ENCODE measurements around the gene IRF4. TPM values are rescaled to one million over a fixed set of nuclear protein-coding genes. Genes with fewer than 3 reads are reported as not detected.

Gene IRF4
- total RNA-seq, 1 donor from 2014 or later: 2.9 TPM

DNA sequence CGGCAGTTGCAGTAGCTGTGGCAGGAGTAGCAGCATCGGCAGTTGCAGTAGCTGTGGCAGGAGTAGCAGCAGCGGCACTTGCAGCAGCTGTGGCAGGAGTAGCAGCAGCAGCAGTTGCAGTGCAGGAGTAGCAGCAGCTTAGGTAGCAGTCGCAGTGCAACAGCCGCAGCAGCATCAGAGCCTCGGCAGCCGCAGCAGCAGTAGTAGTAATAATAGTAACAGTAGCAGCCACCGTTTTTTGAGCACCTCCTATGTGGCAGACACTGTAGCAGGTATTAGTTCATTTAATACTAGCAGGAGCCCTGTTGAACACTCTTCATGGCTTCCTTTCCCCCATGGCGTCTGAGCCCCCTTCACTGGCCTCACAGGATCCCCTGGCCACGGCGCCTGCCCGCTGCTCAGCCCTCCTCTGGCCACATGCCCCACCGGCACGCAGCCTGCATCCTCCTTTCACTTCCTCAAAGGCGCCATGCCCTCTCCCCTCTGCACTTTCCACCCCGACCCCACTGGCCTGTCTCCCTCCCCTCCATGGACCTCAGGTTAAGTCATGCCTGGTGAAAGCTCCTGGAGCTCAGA is 19.1 kb upstream of the IRF4 start:
- H3K4me1 ChIP-seq: no peaks in the 10 kb centered on the region
- intact Hi-C loops (cut with DNase I): no loop called here
- no peak for DNase-seq (ENCODE audit: extremely low spot score in 2 of 2)
- TF ChIP-seq POLR2AphosphoS5 (IDR thresholded peaks at IDR 0.05; ENCODE audit: insufficient read depth in 1 of 2, low read depth in 1 of 2) (no peak), POLR2A (IDR thresholded peaks at IDR 0.05) (no peak)
- TF ChIP-seq, protein P1, sequence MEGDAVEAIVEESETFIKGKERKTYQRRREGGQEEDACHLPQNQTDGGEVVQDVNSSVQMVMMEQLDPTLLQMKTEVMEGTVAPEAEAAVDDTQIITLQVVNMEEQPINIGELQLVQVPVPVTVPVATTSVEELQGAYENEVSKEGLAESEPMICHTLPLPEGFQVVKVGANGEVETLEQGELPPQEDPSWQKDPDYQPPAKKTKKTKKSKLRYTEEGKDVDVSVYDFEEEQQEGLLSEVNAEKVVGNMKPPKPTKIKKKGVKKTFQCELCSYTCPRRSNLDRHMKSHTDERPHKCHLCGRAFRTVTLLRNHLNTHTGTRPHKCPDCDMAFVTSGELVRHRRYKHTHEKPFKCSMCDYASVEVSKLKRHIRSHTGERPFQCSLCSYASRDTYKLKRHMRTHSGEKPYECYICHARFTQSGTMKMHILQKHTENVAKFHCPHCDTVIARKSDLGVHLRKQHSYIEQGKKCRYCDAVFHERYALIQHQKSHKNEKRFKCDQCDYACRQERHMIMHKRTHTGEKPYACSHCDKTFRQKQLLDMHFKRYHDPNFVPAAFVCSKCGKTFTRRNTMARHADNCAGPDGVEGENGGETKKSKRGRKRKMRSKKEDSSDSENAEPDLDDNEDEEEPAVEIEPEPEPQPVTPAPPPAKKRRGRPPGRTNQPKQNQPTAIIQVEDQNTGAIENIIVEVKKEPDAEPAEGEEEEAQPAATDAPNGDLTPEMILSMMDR (IDR thresholded peaks at IDR 0.05): no peak
- no peaks in the 10 kb centered on the region for H3K9me3 ChIP-seq
- no peak overlapping the region for H3K27ac ChIP-seq
- peaks cover 4% of the 10 kb centered on the region for H3K27me3 ChIP-seq
- H3K4me3 ChIP-seq: no peak overlapping the region
- H3K36me3 ChIP-seq: no peaks in the 10 kb centered on the region

DNA sequence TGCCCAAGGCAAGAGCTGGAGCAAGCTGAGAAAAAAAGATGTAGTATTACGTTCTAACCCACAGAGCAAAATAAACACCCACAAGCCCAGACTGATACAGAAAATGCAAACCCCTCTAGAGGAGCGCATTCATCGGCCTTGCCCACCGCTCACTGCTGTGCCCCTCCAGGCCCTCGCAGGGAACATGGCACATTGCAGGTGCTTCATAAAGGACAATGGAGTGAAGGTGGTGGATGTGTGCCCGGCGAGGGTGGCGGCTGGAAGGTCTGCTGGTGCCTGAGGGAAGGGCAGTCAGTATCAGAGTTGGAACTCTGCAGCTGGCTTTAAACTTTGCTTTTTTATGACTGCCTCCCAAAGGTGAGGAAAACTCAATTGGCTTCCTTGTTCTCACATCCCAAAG is 18.5 kb upstream of the IRF4 start:
- Histone ChIP-seq H3K36me3 (no peaks in the 10 kb centered on the region), H3K27me3 (peaks cover 4% of the 10 kb centered on the region), H3K9me3 (no peaks in the 10 kb centered on the region), H3K4me3 (no peak overlapping the region), H3K27ac (no peak overlapping the region), H3K4me1 (no peaks in the 10 kb centered on the region)
- intact Hi-C loops (cut with DNase I): no loop called here
- TF ChIP-seq POLR2A (IDR thresholded peaks at IDR 0.05): no peak
- TF ChIP-seq POLR2AphosphoS5 (IDR thresholded peaks at IDR 0.05; ENCODE audit: insufficient read depth in 1 of 2, low read depth in 1 of 2): no peak
- TF ChIP-seq, protein P1 (IDR thresholded peaks at IDR 0.05): no peak
- DNase-seq (ENCODE audit: extremely low spot score in 2 of 2): no peak

- TF ChIP-seq POLR2AphosphoS5 (IDR thresholded peaks at IDR 0.05; ENCODE audit: insufficient read depth in 1 of 2, low read depth in 1 of 2) (no peak), POLR2A (IDR thresholded peaks at IDR 0.05) (no peak)
- TF ChIP-seq, protein P1 (IDR thresholded peaks at IDR 0.05): no peak
- no peaks in the 10 kb centered on the region for H3K4me1 ChIP-seq
- intact Hi-C loops (cut with DNase I): no loop called here
- H3K9me3 ChIP-seq: no peaks in the 10 kb centered on the region
- no peak overlapping the region for H3K4me3 ChIP-seq
- DNase-seq (ENCODE audit: extremely low spot score in 2 of 2): no peak
- H3K27ac ChIP-seq: no peak overlapping the region
- no peaks in the 10 kb centered on the region for H3K36me3 ChIP-seq
- peaks cover 4% of the 10 kb centered on the region for H3K27me3 ChIP-seq
These were observed 17.5 kb upstream of the IRF4 start for GRCh38 chr6:373773-374724.

GRCh38 chr6:374956-375355 is 16.6 kb upstream of the IRF4 start:
- DNase-seq (ENCODE audit: extremely low spot score in 2 of 2): no peak
- Histone ChIP-seq H3K36me3 (no peaks in the 10 kb centered on the region), H3K27ac (no peak overlapping the region), H3K4me3 (no peak overlapping the region), H3K27me3 (peaks cover 4% of the 10 kb centered on the region), H3K9me3 (no peaks in the 10 kb centered on the region), H3K4me1 (no peaks in the 10 kb centered on the region)
- intact Hi-C loops (cut with DNase I): no loop called here
- TF ChIP-seq POLR2A (IDR thresholded peaks at IDR 0.05): no peak
- no peak for TF ChIP-seq POLR2AphosphoS5 (IDR thresholded peaks at IDR 0.05; ENCODE audit: insufficient read depth in 1 of 2, low read depth in 1 of 2)
- TF ChIP-seq, protein P1 (IDR thresholded peaks at IDR 0.05): no peak
